Endothelial cell of hepatic sinusoid (primary cell): ENCODE measurements around the gene KCTD20.
"Not testable (repeated sequence)": the region's sequence is repeated elsewhere in the genome, so short reads cannot be mapped to it uniquely, and the experiment has no call there.

Experiments
- in situ Hi-C: cut with HindIII; loops from 2 replicates; pipeline ENCODE4 v1.10.0; 2017; ENCODE audit warnings: low sequenced_read_pairs

Gene KCTD20

DNA sequence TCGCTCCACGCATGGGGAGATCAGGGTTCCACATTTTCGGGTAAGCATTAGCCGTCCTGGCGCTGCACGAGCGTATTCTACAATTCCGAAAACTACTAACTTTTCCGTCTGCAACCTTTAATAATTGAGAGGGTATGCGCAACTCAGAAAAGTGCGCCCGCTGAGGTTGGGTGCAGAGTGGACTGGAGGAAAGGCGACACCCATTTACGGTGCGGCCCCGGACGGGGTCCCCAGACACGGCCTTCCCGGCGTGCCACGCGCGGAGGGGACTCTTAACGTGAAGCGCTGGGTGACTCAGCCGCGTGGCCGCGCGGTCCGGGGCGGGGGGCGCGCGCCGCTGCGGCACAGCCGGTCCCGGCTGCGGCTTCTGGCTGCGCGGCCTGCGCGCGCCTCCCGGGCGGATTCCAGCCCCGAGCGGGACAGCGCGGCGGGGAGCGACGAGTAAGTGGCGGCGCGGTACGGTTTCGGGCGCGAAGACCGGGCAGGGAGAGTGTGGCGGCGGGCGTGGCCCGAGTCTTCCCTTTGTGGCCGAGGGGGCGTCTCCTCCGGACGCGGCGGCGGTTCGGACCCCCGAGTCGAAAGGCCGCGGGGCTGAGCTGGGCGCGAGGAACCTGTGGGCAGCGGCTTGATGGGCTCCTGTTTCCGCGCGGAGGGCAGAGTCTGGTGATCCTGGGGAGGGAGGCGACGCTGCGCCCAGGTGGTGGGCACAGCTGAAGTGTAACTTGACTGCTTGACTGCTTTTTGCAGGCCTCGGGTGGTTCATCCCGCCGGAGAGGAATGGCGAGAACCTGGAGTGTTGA, at the start of gene KCTD20, which contains the start of gene PXT1:
KCTD20 (plus strand) TSS at position 330 of the 800 bp plus-strand sequence. CDS start 27,098 bp downstream, outside the sequence.
PXT1 (minus strand) TSS at position 184 of the 800 bp plus-strand sequence. CDS start 16,772 bp downstream, outside the sequence.
- in situ Hi-C loops = no loop called here

DNA sequence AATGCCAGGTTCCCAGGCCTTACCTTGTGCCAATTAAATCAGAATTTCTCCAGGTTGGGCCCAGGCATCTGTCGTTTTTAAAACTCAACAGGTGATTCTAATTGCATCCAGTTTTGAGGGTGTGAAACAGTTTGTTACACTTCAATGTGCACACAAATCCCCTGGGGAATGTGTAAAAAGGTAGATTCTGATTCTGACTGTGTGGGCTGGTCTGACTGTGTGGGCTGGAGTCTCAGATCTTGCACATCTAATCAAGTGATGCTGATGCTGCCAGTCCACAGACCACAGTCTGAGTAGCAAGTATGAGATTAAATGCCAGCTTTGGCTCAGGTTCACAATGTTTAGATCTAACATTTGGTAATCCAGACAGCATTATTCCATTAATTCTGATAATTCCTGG, 42.8 kb upstream of the KCTD20 start:
- in situ Hi-C loops = no loop called here

- in situ Hi-C loops = no loop called here
These were observed 40.3 kb upstream of the KCTD20 start for GRCh38 chr6:36402481-36402880.

- in situ Hi-C loops = no loop called here
These were observed 38.6 kb upstream of the KCTD20 start for GRCh38 chr6:36404164-36404563.

GRCh38 chr6:36409718-36410117, 33.1 kb upstream of the KCTD20 start:
- in situ Hi-C loops = not testable (repeated sequence)

DNA sequence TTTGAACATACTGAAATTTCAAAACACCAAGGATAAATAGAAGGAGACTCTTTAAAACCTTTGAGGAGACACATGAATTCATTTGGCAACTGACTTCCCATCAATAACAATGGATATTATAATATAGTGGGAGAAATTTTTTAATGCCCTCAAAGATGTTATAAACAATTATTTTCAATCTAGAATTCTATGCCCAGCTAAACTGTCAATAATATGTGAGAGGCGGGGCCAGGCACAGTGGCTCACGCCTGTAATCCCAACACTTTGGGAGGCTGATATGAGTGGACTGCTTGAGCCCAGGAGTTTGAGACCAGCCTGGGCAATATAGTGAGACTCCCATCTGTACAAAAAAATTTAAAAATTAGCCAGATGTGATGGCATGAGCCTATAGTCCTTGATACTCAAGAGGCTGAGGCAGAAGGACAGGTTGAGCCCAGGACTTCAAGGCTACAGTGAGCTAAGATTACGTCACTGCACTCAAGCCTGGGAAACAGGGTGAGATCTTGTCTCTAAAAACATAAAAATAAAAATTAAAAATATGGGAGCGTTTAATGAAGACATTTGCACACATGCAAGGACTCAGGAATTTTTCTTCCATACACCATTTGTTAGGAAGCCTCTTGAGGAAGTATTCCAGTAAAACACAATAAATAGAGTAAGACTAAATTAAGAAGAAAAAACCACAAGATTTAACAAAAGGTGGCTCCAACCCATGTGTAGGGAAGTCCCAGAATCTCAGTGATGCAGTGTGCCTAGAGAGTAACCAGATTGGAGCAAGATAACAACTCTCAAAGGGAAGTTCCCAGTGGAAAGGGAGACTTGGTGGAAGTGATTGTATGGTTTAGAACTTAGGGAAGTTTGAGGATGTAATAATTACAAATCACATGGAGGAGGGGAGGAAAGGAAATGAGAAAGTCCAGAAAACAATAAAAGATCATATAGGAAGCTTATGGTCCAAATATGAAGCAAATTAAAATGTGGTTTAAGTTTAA, 29.0 kb upstream of the KCTD20 start:
- in situ Hi-C loops = no loop called here

DNA sequence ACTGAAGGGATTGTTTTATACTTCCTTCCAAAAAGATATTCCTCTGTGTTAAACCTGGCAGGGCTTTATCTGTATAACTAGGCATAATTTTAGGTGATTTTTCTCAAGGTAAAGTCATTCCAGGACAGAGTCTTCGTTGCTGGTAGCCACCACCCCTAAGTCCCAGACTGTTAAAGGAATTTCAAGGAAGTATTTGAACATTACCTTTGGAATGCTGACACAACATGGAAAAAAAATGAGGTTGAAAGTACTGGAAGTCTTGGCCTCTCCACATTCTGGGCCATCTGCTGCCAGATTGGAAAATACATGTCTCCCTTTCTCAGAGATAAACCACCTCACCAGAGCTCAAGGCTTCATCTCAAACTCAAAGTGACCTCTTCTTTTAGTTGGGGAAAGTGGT, 28.3 kb upstream of the KCTD20 start:
- in situ Hi-C loops = no loop called here

GRCh38 chr6:36418558-36418957, 24.2 kb upstream of the KCTD20 start:
- in situ Hi-C loops = no loop called here

DNA sequence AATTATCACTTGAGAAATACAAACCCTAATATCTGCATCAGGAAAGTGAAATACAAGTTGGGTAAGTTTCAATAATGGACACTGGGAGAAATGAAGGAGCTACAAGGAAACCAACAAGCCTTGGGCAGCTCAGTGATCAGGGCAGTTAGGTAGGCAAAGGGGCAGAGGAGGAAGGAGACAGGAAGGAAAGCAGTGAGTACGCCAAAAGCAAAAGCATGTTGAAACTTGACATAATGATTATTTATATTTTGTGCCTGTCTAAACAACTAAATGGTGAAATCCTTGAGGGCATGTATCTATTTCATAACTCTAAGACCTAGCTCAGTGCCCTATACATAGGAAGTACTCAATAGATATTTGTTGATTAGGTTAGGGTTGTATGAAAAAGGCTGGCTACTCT, 23.5 kb upstream of the KCTD20 start:
- in situ Hi-C loops = no loop called here

- in situ Hi-C loops = no loop called here
These were observed 20.1 kb upstream of the KCTD20 start for GRCh38 chr6:36422714-36423100.

- in situ Hi-C loops = no loop called here
These were observed 19.5 kb upstream of the KCTD20 start for GRCh38 chr6:36423101-36423824.

GRCh38 chr6:36426622-36427021, 16.2 kb upstream of the KCTD20 start:
- in situ Hi-C loops = no loop called here

- in situ Hi-C loops = no loop called here
These were observed 13.9 kb upstream of the KCTD20 start for GRCh38 chr6:36428911-36429310.

GRCh38 chr6:36430351-36430750, 12.4 kb upstream of the KCTD20 start:
- in situ Hi-C loops = no loop called here

- in situ Hi-C loops = no loop called here
These were observed 11.6 kb upstream of the KCTD20 start for GRCh38 chr6:36431197-36431596.

- in situ Hi-C loops = no loop called here
These were observed 10.6 kb upstream of the KCTD20 start for GRCh38 chr6:36432151-36432671.

DNA sequence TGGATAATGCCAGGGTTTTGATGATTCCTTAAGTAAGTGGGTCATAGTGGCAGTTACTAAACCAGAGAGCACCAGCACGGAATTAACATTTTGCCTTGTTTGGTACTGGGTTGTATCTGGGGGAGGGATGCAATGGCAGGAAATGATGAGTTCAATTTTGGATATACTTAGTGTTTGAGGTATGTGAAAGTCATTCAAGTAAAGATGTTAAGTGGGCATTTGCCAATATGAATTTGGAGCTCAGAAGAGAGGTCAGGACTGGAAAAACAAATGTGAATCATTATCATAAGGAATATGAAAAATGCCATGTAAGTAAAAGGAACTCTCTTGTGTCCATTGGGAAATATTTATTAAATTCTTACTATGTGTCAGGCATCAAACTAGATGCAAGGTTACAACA, 6.3 kb upstream of the KCTD20 start:
- in situ Hi-C loops = no loop called here

- in situ Hi-C loops = no loop called here
These were observed 1.4 kb upstream of the KCTD20 start for GRCh38 chr6:36441307-36441894.

GRCh38 chr6:36442103-36442670, 613 bp upstream of the KCTD20 start:
- in situ Hi-C loops = no loop called here
